ENCODE data around the gene ADAMTS9. TPM values are rescaled to one million over a fixed set of nuclear protein-coding genes. Genes with fewer than 3 reads are reported as not detected.

The ADAMTS9 gene
- total and polyA plus RNA-seq, 10 of the 15 experiments (the other 5 are each of a cell fraction or from before 2014, with no cell fraction given): 0.08 TPM; not detected in 9

DNA sequence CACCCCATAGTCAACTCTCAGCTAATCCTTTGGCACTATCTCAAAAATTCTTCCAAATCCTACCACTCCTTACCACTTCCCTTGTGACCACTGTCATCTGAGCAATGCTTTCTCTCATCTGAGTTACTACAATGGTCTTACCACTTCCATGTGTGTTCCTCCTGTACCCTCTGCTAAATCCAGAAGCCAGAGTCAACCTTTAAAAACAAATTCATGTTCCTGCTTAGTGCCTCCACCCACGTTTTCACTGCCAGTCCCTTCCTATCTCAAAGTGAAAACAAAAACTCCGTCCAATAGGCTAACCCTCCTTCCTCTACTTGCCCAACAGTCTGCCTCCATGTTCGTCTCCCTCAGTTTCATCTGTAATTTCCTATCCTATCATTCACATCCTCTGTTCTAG lies 109.0 kb downstream of the ADAMTS9 start (continued):
- TF ChIP-seq, protein P1, sequence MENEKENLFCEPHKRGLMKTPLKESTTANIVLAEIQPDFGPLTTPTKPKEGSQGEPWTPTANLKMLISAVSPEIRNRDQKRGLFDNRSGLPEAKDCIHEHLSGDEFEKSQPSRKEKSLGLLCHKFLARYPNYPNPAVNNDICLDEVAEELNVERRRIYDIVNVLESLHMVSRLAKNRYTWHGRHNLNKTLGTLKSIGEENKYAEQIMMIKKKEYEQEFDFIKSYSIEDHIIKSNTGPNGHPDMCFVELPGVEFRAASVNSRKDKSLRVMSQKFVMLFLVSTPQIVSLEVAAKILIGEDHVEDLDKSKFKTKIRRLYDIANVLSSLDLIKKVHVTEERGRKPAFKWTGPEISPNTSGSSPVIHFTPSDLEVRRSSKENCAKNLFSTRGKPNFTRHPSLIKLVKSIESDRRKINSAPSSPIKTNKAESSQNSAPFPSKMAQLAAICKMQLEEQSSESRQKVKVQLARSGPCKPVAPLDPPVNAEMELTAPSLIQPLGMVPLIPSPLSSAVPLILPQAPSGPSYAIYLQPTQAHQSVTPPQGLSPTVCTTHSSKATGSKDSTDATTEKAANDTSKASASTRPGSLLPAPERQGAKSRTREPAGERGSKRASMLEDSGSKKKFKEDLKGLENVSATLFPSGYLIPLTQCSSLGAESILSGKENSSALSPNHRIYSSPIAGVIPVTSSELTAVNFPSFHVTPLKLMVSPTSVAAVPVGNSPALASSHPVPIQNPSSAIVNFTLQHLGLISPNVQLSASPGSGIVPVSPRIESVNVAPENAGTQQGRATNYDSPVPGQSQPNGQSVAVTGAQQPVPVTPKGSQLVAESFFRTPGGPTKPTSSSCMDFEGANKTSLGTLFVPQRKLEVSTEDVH (IDR thresholded peaks at IDR 0.05; ENCODE audit: low read depth, partially characterized antibody): no peak

DNA sequence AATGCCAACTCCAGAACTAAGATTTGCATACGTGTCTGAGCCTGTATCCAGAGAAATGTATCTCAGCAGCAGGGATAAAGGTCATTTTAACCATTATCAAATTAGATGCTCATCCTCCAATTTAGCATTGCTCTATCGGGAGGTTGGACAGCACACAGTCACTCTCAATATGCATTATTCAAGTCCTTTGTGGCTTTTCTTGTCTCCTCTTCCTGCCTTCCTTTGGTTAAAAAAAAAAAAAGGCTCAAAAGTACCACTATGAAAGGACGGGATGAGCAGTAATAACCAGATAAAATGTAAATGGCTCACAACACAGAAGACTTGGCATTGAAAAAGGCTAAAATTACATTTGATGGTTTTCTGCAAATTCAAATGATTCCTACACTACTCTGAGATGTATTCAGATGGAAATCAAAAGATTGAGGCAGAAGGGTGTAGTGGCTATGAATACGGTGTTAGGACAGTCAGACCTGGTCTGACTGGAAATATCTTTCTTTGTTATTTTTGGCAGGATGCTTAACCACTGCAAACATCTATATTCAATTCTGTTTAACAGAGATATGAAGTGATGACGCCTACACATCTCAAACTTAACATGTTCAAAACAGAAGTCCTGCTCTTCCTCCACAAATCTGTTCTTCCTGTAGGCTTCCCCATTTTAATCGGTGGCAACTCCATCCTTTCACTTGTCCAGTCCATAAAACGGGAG lies 109.6 kb downstream of the ADAMTS9 start:
- POLR2A ChIA-PET: no interaction called here
- no peak for FAIRE-seq
- 14% methylated on average over 7 of the region's 7 CpGs for WGBS (ENCODE audit: insufficient coverage, insufficient replicate concordance, low lambda C conversion rate, missing lambda C conversion rate)
- Histone ChIP-seq H3K27ac (ENCODE audit: control insufficient read depth, insufficient read depth) (no peak overlapping the region), H3K4me3 (no peak overlapping the region), H3K4me1 (ENCODE audit: control insufficient read depth, insufficient read depth, low read length) (no peaks in the 10 kb centered on the region), H2AFZ (ENCODE audit: control insufficient read depth, low read depth, low read length) (no peak overlapping the region), H3K79me2 (ENCODE audit: control insufficient read depth, insufficient read depth, low read length) (no peaks in the 10 kb centered on the region), H3K4me2 (ENCODE audit: control insufficient read depth, insufficient read depth) (no peak overlapping the region), H3K36me3 (ENCODE audit: control insufficient read depth in 2 of 2, insufficient read depth in 2 of 2, low read length in 1 of 2) (no peaks in the 10 kb centered on the region), H3K9me3 (replicated peaks; ENCODE audit: control insufficient read depth, insufficient read depth, low read length) (no peaks in the 10 kb centered on the region), H3K27me3 (replicated peaks in 1 of 2; ENCODE audit: control insufficient read depth in 2 of 2, insufficient read depth in 2 of 2, low read length in 1 of 2) (no peaks in the 10 kb centered on the region), H3K9ac (ENCODE audit: control insufficient read depth, insufficient read depth, low read length) (no peak overlapping the region), H4K20me1 (ENCODE audit: control insufficient read depth, insufficient read depth) (no peaks in the 10 kb centered on the region)
- CTCF ChIA-PET: no interaction called here
- TF ChIP-seq ZNF217 (IDR thresholded peaks at IDR 0.05): no peak
- TF ChIP-seq SUZ12 (IDR thresholded peaks at IDR 0.05; ENCODE audit: unreplicated experiment): no peak
- TF ChIP-seq POLR2A (IDR thresholded peaks at IDR 0.05; ENCODE audit: low read depth, low read length): no peak
- no peak for TF ChIP-seq WRNIP1 (IDR thresholded peaks at IDR 0.05; ENCODE audit: borderline replicate concordance, low read depth, low read length)
- intact Hi-C loops (cut with micrococcal nuclease; ENCODE audit: unreplicated experiment) (no loop called here), in situ Hi-C loops (cut with MboI) (no loop called here)
- no TSS peak for BruUV-seq (replicated peaks)
- RAD21 ChIA-PET (ENCODE audit: unreplicated experiment): no interaction called here
- DNase-seq (ENCODE audit: low read depth, low spot score): no peak
- no peak for ATAC-seq
- SMC1A ChIA-PET (ENCODE audit: uncharacterized antibody, unreplicated experiment): no interaction called here
